Measurements from ENCODE around the gene COPZ1. TPM values are rescaled to one million over a fixed set of nuclear protein-coding genes. Genes with fewer than 3 reads are reported as not detected.

Gene COPZ1
- total and polyA plus RNA-seq, 9 of the 15 experiments (the other 6 are each of a cell fraction or from before 2014, with no cell fraction given), result 137 to 487 (median 233) TPM

DNA sequence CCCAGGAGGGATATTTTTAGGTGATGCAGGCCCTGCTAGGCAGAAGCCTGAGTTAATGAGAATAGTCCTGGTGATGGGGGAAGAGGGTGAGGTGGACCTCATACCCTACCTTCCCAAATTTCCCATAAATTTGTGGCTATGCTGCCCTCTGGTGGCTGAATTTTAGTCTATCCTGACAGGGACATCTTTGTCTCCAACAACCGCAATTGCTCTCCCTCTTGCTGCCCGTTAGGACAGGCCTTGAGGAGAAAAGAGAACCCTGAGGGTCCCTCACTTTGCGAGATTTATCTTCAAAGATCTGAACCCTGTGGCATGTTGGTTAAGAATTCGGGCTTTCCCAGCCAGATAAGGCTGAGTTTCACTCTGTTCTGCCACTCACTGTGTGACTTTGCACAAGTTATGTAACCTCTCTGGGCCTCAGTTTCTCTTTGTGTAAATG, 69.4 kb downstream of the COPZ1 start:
- H3K9me1 ChIP-seq (ENCODE audit: control insufficient read depth, insufficient read depth, low read length), result peaks cover 3% of the 10 kb centered on the region
- H3K27me3 ChIP-seq (ENCODE audit: control insufficient read depth in 2 of 2, insufficient read depth in 2 of 2, low read length in 2 of 2), result no peaks in the 10 kb centered on the region
- intact Hi-C loops (cut with micrococcal nuclease), result loop anchor here (1.0 kb wide), 3 partner anchors 15 to 45 kb away; no protein-coding TSS in a partner anchor
- H3K4me2 ChIP-seq (ENCODE audit: insufficient read depth, low read length), result peak overlapping the region; percentile 59; the same call in 1 of the 2 replicates
- DNase-seq (ENCODE audit: extremely low read depth in 1 of 4, low spot score in 3 of 4) (peak; percentile 60 to 87 (median 64)), ATAC-seq (peak; percentile 60), FAIRE-seq (peak; percentile 85)
- no peaks in the 10 kb centered on the region for H3K9me3 ChIP-seq (replicated peaks; ENCODE audit: control insufficient read depth, insufficient read depth, low read depth, low read length)
- no peaks in the 10 kb centered on the region; the same call in 1 of the 2 replicates for H4K20me1 ChIP-seq (replicated peaks; ENCODE audit: control insufficient read depth, insufficient read depth, low read length)
- peak overlapping the region; percentile 65; the same call in 1 of the 3 replicates for H3K27ac ChIP-seq (ENCODE audit: extremely low read depth, low read depth, low read length)
- ChIA-PET POLR2A (interaction anchor here (0.7 to 1.9 kb wide), 7 partner anchors 10 to 98 kb away, joined by 3 to 5 read pairs (median 4); partner anchors contain the start of gene ZNF385A), CTCF (ENCODE audit: low intra/inter-chr PET ratio) (interaction anchor here (0.6 to 1.3 kb wide), 3 partner anchors 15 to 794 kb away, joined by 3 to 9 read pairs (median 3); no protein-coding TSS in a partner anchor)
- no TSS peak for BruUV-seq (replicated peaks)
- H3K4me1 ChIP-seq (replicated peaks in 1 of 2; ENCODE audit: control insufficient read depth in 2 of 2, insufficient read depth in 2 of 2, low read length in 2 of 2), result peaks cover 34 to 37% of the 10 kb centered on the region in 2 experiments; a peak in 4 of 5 replicates
- peaks cover 60% of the 10 kb centered on the region; the same call in 2 of the 3 replicates for H3K36me3 ChIP-seq (ENCODE audit: control insufficient read depth, insufficient read depth, low read length)
- in situ Hi-C loops (cut with MboI), result loop anchor here (10.0 kb wide), 1 partner anchor 51 kb away; no protein-coding TSS in a partner anchor
- 7% methylated on average over 4 of the region's 4 CpGs for WGBS (ENCODE audit: insufficient coverage, low coverage, missing lambda C conversion rate)
- no peak overlapping the region for H3K4me3 ChIP-seq
- H3K9ac ChIP-seq (ENCODE audit: insufficient read depth in 1 of 2, low read depth in 2 of 2, low read length in 2 of 2), result no peak overlapping the region
- no peak overlapping the region for H2AFZ ChIP-seq (ENCODE audit: low read depth, low read length)
- H3K79me2 ChIP-seq (ENCODE audit: control insufficient read depth, insufficient read depth, low read length), result peaks cover 48% of the 10 kb centered on the region
- no peak for TF ChIP-seq SMARCB1 (IDR thresholded peaks at IDR 0.05; ENCODE audit: insufficient read length, low read depth)
- TF ChIP-seq, protein P1, sequence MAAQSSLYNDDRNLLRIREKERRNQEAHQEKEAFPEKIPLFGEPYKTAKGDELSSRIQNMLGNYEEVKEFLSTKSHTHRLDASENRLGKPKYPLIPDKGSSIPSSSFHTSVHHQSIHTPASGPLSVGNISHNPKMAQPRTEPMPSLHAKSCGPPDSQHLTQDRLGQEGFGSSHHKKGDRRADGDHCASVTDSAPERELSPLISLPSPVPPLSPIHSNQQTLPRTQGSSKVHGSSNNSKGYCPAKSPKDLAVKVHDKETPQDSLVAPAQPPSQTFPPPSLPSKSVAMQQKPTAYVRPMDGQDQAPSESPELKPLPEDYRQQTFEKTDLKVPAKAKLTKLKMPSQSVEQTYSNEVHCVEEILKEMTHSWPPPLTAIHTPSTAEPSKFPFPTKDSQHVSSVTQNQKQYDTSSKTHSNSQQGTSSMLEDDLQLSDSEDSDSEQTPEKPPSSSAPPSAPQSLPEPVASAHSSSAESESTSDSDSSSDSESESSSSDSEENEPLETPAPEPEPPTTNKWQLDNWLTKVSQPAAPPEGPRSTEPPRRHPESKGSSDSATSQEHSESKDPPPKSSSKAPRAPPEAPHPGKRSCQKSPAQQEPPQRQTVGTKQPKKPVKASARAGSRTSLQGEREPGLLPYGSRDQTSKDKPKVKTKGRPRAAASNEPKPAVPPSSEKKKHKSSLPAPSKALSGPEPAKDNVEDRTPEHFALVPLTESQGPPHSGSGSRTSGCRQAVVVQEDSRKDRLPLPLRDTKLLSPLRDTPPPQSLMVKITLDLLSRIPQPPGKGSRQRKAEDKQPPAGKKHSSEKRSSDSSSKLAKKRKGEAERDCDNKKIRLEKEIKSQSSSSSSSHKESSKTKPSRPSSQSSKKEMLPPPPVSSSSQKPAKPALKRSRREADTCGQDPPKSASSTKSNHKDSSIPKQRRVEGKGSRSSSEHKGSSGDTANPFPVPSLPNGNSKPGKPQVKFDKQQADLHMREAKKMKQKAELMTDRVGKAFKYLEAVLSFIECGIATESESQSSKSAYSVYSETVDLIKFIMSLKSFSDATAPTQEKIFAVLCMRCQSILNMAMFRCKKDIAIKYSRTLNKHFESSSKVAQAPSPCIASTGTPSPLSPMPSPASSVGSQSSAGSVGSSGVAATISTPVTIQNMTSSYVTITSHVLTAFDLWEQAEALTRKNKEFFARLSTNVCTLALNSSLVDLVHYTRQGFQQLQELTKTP (IDR thresholded peaks at IDR 0.05; ENCODE audit: low read depth in 1 of 2, partially characterized antibody in 2 of 2), result no peak
- no peak for TF ChIP-seq HMGN3 (IDR thresholded peaks at IDR 0.05; ENCODE audit: borderline replicate concordance, extremely low read depth, insufficient read length, low read depth, low read length)
- no peak for TF ChIP-seq TAF1 (IDR thresholded peaks at IDR 0.05; ENCODE audit: control insufficient read depth, extremely low read depth, insufficient read depth, low read length, severe bottlenecking)
- TF ChIP-seq YBX1 (IDR thresholded peaks at IDR 0.05), result no peak
- TF ChIP-seq PHB2 (IDR thresholded peaks at IDR 0.05; ENCODE audit: low read depth), result no peak
- TF ChIP-seq MTA2 (IDR thresholded peaks at IDR 0.05; ENCODE audit: low read depth), result no peak
- no peak for TF ChIP-seq MEF2A (IDR thresholded peaks at IDR 0.05; ENCODE audit: control insufficient read depth, low read depth, low read length)
- TF ChIP-seq, protein P2, sequence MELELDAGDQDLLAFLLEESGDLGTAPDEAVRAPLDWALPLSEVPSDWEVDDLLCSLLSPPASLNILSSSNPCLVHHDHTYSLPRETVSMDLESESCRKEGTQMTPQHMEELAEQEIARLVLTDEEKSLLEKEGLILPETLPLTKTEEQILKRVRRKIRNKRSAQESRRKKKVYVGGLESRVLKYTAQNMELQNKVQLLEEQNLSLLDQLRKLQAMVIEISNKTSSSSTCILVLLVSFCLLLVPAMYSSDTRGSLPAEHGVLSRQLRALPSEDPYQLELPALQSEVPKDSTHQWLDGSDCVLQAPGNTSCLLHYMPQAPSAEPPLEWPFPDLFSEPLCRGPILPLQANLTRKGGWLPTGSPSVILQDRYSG (tag; conservative IDR thresholded peaks at IDR 0.05; ENCODE audit: low read depth), result no peak
- no peak for TF ChIP-seq GTF2A2 (tag; IDR thresholded peaks at IDR 0.05)
- TF ChIP-seq PYGO2 (tag; IDR thresholded peaks at IDR 0.05), result no peak
- TF ChIP-seq, protein P3, sequence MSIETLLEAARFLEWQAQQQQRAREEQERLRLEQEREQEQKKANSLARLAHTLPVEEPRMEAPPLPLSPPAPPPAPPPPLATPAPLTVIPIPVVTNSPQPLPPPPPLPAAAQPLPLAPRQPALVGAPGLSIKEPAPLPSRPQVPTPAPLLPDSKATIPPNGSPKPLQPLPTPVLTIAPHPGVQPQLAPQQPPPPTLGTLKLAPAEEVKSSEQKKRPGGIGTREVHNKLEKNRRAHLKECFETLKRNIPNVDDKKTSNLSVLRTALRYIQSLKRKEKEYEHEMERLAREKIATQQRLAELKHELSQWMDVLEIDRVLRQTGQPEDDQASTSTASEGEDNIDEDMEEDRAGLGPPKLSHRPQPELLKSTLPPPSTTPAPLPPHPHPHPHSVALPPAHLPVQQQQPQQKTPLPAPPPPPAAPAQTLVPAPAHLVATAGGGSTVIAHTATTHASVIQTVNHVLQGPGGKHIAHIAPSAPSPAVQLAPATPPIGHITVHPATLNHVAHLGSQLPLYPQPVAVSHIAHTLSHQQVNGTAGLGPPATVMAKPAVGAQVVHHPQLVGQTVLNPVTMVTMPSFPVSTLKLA (conservative IDR thresholded peaks at IDR 0.05), result peak; percentile 24 to 35; a peak in 2 of 4 replicates
- TF ChIP-seq, protein P4, sequence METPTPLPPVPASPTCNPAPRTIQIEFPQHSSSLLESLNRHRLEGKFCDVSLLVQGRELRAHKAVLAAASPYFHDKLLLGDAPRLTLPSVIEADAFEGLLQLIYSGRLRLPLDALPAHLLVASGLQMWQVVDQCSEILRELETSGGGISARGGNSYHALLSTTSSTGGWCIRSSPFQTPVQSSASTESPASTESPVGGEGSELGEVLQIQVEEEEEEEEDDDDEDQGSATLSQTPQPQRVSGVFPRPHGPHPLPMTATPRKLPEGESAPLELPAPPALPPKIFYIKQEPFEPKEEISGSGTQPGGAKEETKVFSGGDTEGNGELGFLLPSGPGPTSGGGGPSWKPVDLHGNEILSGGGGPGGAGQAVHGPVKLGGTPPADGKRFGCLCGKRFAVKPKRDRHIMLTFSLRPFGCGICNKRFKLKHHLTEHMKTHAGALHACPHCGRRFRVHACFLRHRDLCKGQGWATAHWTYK (CRISPR knock-in tag; IDR thresholded peaks at IDR 0.05), result no peak
